Panc1 (cell line): ENCODE data around the gene PFN3. TPM values are rescaled to one million over a fixed set of nuclear protein-coding genes. Genes with fewer than 3 reads are reported as not detected.

Source experiments
- ATAC-seq: fragments of 200-7000 bp; cut with Tn5 transposase; 2 replicates; pipeline ENCODE4 v1.9.1; 2020; ENCODE audit warnings: mild to moderate bottlenecking, moderate library complexity
- BruUV-seq: library from RNA; stranded (reverse); fragments of 400-500 nt; replicated peaks from 2 replicates; lab custom pipeline; 2021; lab: Mats Ljungman, UMichigan
- CTCF ChIA-PET: fragments of 300-600 bp; sonication (Branson Sonifier 250); formaldehyde crosslinking; loops from one replicate; lab custom pipeline; 2022; ENCODE audit warnings: antibody characterized with exemption; lab: Charles Lee
- POLR2A ChIA-PET: fragments of 300-600 bp; sonication (Branson Sonifier 250); formaldehyde crosslinking; loops from one replicate; lab custom pipeline; 2022; ENCODE audit warnings: antibody characterized with exemption; lab: Charles Lee
- DNase-seq: peaks from one replicate; pipeline ENCODE4 v3.0.0-alpha.2; 2010; ENCODE audit warnings: low read depth, low spot score
- H3K27ac ChIP-seq: 2 replicates; pipeline ENCODE4 v1.5.1; 2011; ENCODE audit warnings: mild to moderate bottlenecking, low read length, inconsistent platforms
- H3K27me3 ChIP-seq: fragments of 200-500 bp; sonication (Bioruptor generic); 2 replicates; pipeline ENCODE4 v1.6.0; 2014; ENCODE audit warnings: low read length, inconsistent platforms; ENCODE audit not compliant: control insufficient read depth, insufficient read depth
- H3K36me3 ChIP-seq: fragments of 200-500 bp; sonication (Bioruptor generic); 2 replicates; pipeline ENCODE4 v1.5.1; 2014; ENCODE audit warnings: inconsistent platforms, mild to moderate bottlenecking, low read length, moderate library complexity; ENCODE audit not compliant: control insufficient read depth, insufficient read depth
- H3K4me1 ChIP-seq: 2 replicates; pipeline ENCODE4 v1.5.1; 2011; ENCODE audit warnings: inconsistent platforms, mild to moderate bottlenecking, low read length, moderate library complexity; ENCODE audit not compliant: control insufficient read depth, insufficient read depth
- H3K4me3 ChIP-seq, 2 experiments: 2 replicates each; pipeline ENCODE4 v1.5.1; 2011 to 2012; ENCODE audit warnings: low read depth in 2 of 2, low read length in 2 of 2, mild to moderate bottlenecking in 2 of 2, inconsistent platforms in 1 of 2, moderate library complexity in 1 of 2
- H3K9me3 ChIP-seq: fragments of 200-500 bp; sonication (Bioruptor generic); 2 replicates; pipeline ENCODE4 v1.5.1; 2014; ENCODE audit warnings: low read depth, mild to moderate bottlenecking, inconsistent platforms, low read length, moderate library complexity; ENCODE audit not compliant: control insufficient read depth, insufficient read depth
- POLR2AphosphoS5 ChIP-seq: IDR thresholded peaks from 2 replicates; pipeline ENCODE4 v1.6.1; 2012; ENCODE audit warnings: mild to moderate bottlenecking, low read depth, low read length, moderate library complexity
- SIN3A ChIP-seq: IDR thresholded peaks from 2 replicates; pipeline ENCODE4 v1.6.1; 2012; ENCODE audit warnings: low read depth, mild to moderate bottlenecking, low read length, moderate library complexity, borderline replicate concordance; ENCODE audit not compliant: insufficient read depth
- TCF7L2 ChIP-seq: IDR thresholded peaks from 2 replicates; pipeline ENCODE4 v1.6.1; 2011; ENCODE audit warnings: mild to moderate bottlenecking, low read depth, low read length, inconsistent platforms
- in situ Hi-C: cut with HindIII; loops from 2 replicates; pipeline ENCODE4 v1.10.0; 2016; ENCODE audit warnings: low sequenced_read_pairs, low pct_unique_long_range_greater_than_20kb
- intact Hi-C: fragments of 100-400 bp; cut with micrococcal nuclease; formaldehyde crosslinking; loops from one replicate; pipeline ENCODE4 v1.10.0; 2022; ENCODE audit not compliant: unreplicated experiment
- total RNA-seq: library from RNA; stranded (reverse); gene quantifications from one replicate; pipeline ENCODE4 v1.2.1, GENCODE V29; 2021; ENCODE audit not compliant: unreplicated experiment
- TF ChIP-seq, protein P1 (sequence below), 2 experiments: IDR thresholded peaks; 2 replicates each; pipeline ENCODE4 v1.6.1; 2011 to 2012; ENCODE audit warnings: low read depth in 2 of 2, control low read depth in 1 of 2, low read length in 1 of 2, mild to moderate bottlenecking in 1 of 2, moderate library complexity in 1 of 2; ENCODE audit not compliant: insufficient read depth in 1 of 2
- TF ChIP-seq, protein P2 (sequence below): fragments of 450-650 bp; IDR thresholded peaks from 2 replicates; pipeline ENCODE4 v1.5.1; 2017; ENCODE audit warnings: mild to moderate bottlenecking

PFN3 gene
- total RNA-seq, 1 experiment from 2014 or later, result not detected

- intact Hi-C loops, result no loop called here
- H3K9me3 ChIP-seq, result no peaks in the 10 kb centered on the region
- ATAC-seq (no peak), DNase-seq (no peak)
- no peak for TF ChIP-seq TCF7L2
- no peak for TF ChIP-seq POLR2AphosphoS5
- TF ChIP-seq, protein P1, sequence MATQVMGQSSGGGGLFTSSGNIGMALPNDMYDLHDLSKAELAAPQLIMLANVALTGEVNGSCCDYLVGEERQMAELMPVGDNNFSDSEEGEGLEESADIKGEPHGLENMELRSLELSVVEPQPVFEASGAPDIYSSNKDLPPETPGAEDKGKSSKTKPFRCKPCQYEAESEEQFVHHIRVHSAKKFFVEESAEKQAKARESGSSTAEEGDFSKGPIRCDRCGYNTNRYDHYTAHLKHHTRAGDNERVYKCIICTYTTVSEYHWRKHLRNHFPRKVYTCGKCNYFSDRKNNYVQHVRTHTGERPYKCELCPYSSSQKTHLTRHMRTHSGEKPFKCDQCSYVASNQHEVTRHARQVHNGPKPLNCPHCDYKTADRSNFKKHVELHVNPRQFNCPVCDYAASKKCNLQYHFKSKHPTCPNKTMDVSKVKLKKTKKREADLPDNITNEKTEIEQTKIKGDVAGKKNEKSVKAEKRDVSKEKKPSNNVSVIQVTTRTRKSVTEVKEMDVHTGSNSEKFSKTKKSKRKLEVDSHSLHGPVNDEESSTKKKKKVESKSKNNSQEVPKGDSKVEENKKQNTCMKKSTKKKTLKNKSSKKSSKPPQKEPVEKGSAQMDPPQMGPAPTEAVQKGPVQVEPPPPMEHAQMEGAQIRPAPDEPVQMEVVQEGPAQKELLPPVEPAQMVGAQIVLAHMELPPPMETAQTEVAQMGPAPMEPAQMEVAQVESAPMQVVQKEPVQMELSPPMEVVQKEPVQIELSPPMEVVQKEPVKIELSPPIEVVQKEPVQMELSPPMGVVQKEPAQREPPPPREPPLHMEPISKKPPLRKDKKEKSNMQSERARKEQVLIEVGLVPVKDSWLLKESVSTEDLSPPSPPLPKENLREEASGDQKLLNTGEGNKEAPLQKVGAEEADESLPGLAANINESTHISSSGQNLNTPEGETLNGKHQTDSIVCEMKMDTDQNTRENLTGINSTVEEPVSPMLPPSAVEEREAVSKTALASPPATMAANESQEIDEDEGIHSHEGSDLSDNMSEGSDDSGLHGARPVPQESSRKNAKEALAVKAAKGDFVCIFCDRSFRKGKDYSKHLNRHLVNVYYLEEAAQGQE (IDR thresholded peaks at IDR 0.05; ENCODE audit: insufficient read depth in 1 of 2, low read depth in 2 of 2, low read length in 1 of 2), result no peak
- no peak for TF ChIP-seq SIN3A
- TF ChIP-seq, protein P2, sequence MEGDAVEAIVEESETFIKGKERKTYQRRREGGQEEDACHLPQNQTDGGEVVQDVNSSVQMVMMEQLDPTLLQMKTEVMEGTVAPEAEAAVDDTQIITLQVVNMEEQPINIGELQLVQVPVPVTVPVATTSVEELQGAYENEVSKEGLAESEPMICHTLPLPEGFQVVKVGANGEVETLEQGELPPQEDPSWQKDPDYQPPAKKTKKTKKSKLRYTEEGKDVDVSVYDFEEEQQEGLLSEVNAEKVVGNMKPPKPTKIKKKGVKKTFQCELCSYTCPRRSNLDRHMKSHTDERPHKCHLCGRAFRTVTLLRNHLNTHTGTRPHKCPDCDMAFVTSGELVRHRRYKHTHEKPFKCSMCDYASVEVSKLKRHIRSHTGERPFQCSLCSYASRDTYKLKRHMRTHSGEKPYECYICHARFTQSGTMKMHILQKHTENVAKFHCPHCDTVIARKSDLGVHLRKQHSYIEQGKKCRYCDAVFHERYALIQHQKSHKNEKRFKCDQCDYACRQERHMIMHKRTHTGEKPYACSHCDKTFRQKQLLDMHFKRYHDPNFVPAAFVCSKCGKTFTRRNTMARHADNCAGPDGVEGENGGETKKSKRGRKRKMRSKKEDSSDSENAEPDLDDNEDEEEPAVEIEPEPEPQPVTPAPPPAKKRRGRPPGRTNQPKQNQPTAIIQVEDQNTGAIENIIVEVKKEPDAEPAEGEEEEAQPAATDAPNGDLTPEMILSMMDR, result no peak
- no TSS peak for BruUV-seq
- no peaks in the 10 kb centered on the region for H3K27me3 ChIP-seq
- in situ Hi-C loops, result no loop called here
- H3K36me3 ChIP-seq, result no peaks in the 10 kb centered on the region; the same call in 1 of the 2 replicates
- 0 out of 2 replicates have a peak overlapping the region, but pooled peaks have one; percentile 51 for H3K27ac ChIP-seq
- ChIA-PET CTCF (interaction anchor here (0.9 to 1.8 kb wide), 8 partner anchors 9 to 85 kb away, joined by 3 to 10 read pairs (median 5); no protein-coding TSS in a partner anchor), POLR2A (no interaction called here)
- no peak overlapping the region for H3K4me3 ChIP-seq
- H3K4me1 ChIP-seq, result peaks cover 9% of the 10 kb centered on the region
Measured at GRCh38 chr5:177369645-177370440, 30.6 kb downstream of the PFN3 start.

- TF ChIP-seq, protein P2, result peak; percentile 91
- TF ChIP-seq, protein P1 (IDR thresholded peaks at IDR 0.05; ENCODE audit: insufficient read depth in 1 of 2, low read depth in 2 of 2, low read length in 1 of 2), result no peak
- peaks cover 14% of the 10 kb centered on the region for H3K4me1 ChIP-seq
- intact Hi-C loops, result no loop called here
- in situ Hi-C loops, result no loop called here
- CTCF ChIA-PET, result interaction anchor here (1.3 kb wide), 1 partner anchor 79 kb away, joined by 3 read pairs; no protein-coding TSS in a partner anchor
- H3K27ac ChIP-seq, result no peak overlapping the region
- no peaks in the 10 kb centered on the region for H3K27me3 ChIP-seq
- H3K36me3 ChIP-seq, result no peaks in the 10 kb centered on the region; the same call in 1 of the 2 replicates
- BruUV-seq, result no TSS peak
- ATAC-seq (no peak), DNase-seq (no peak)
- POLR2A ChIA-PET, result interaction anchor here (0.6 kb wide), 2 partner anchors 87 to 239 kb away, joined by 5 to 13 read pairs; no protein-coding TSS in a partner anchor
- H3K4me3 ChIP-seq, result no peak overlapping the region
- no peaks in the 10 kb centered on the region for H3K9me3 ChIP-seq
Measured at GRCh38 chr5:177368869-177369644, 31.4 kb downstream of the PFN3 start.
